GM21737 (cell line): ENCODE data around the gene HDC.

Experiments used
- ATAC-seq: cut with Tn5 transposase; IDR thresholded peaks from one replicate; pipeline ENCODE4 v1.9.1; 2021; ENCODE audit warnings: mild to moderate bottlenecking, moderate library complexity; ENCODE audit not compliant: unreplicated experiment

The HDC gene, protein sequence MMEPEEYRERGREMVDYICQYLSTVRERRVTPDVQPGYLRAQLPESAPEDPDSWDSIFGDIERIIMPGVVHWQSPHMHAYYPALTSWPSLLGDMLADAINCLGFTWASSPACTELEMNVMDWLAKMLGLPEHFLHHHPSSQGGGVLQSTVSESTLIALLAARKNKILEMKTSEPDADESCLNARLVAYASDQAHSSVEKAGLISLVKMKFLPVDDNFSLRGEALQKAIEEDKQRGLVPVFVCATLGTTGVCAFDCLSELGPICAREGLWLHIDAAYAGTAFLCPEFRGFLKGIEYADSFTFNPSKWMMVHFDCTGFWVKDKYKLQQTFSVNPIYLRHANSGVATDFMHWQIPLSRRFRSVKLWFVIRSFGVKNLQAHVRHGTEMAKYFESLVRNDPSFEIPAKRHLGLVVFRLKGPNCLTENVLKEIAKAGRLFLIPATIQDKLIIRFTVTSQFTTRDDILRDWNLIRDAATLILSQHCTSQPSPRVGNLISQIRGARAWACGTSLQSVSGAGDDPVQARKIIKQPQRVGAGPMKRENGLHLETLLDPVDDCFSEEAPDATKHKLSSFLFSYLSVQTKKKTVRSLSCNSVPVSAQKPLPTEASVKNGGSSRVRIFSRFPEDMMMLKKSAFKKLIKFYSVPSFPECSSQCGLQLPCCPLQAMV

DNA sequence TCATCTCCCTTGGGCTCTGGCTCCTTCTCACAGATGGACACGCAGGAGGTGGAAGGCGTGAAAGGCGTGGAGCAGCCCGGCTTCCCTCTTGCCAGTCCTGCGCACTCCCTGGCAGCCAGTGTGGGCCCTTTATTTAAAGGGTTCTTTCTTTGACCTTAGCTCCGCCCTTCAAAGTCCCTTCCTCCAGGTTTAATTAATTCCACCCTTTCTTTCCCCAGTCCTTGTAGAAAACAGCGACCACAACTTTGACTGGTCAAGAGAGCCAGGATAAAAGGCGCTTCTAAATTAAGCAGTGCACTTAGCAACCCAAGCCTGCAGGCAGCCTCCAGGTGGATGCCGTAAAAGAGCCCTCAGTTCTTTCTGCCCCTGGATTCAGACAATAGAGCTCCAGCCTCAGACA lies at the start of gene HDC:
Gene HDC (minus strand): TSS at position 107 of the 400 bp plus-strand sequence. CDS start 103 bp downstream, at position 4.
- no peak for ATAC-seq

DNA sequence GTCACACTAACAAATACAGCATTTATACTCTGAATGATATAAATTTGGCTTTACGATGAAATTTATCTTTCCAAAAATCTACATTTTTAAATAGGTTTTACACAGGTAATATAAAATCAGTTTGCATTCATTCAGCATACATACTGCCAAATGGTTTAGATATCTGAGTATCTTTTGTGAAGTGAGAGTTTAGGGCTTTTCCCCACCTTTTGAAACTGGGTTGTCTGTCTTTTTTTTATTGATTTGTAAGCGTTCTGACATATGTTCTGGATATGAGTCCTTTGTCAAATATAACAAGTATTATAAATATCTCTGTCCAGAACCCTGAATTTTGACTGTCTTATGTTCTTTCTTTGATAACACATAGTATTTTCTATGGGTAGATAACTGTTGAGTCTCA lies 47.1 kb upstream of the HDC start:
- no peak for ATAC-seq

DNA sequence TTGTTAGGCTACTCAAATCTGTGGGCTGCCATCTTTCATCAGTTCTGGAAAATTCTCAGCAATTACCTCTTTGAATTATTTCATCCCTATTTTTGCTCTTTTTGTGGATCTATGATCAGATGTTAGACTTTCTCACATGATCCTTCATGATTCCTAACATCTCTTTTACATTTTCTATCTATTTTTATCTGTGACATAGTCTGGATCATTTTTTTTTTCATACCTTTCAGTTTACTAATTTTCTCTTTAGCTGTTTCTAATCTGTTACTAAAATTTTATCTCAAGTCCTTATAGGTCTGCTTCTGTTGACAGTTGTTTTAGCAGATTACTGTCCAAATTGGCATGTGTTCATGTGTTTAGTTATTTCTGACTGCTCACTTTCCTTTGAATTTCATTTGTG lies 42.3 kb upstream of the HDC start:
- no peak for ATAC-seq

DNA sequence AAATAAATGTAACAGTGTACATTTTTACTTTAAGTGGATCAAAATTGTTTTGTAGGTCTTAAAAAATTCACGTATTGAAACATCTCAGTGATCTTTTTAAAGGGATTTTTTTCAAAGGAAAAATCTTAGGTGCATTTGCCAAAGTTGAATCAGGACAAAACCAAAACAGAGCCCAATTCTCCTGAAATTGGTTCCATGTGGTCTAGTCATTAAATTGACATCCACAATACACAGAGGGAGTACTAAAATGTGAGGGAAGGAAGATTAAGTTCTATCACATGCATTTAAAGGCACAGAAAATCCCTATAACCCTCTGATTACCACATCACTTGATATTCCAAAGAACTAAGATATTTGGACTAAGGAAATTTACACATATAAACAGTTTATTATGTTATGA lies 39.3 kb upstream of the HDC start:
- ATAC-seq, result no peak

DNA sequence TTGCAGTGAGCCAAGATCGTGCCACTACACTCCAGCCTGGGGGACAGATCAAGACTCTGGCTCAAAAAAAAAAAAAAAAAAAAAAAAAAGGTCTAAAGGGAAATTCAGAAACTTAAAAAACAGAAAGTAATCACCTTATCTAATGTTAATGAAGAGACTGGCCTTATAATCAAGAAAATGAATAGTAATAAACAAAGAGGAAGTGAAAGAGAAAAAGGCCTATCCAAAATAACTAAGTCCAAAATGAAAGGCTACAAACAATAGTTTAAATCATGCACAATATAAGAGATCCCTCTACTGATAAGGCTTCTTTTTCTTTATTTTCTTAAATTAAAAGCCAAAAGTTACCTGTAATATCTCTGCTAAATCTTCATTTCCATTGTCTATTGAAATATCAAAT lies 37.1 kb upstream of the HDC start:
- no peak for ATAC-seq

DNA sequence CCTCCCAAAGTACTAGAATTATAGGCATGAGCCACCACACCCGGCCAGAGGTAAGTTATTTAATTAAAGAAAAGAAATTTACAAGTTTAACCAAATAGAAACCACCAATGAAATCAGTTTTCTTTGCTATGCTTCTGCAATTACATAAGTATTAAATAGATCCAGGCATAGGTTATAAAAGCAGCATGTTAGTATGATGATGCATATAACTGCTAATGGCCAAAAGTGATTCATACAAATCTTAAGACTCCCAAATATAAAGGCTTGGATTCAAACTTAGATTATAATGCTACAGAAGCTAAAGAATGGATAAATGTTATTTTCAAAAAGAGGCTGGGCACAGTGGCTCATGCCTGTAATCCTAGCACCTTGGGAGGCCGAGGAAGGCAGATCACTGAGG lies 32.8 kb upstream of the HDC start:
- ATAC-seq, result no peak

GRCh38 chr15:50295966-50296365 lies 30.4 kb upstream of the HDC start:
- no peak for ATAC-seq

GRCh38 chr15:50289749-50290148 lies 24.2 kb upstream of the HDC start:
- no peak for ATAC-seq

GRCh38 chr15:50287324-50288116 lies 22.0 kb upstream of the HDC start:
- ATAC-seq, result no peak

- no peak for ATAC-seq
Measured at GRCh38 chr15:50281427-50281826, 15.9 kb upstream of the HDC start.

- ATAC-seq, result no peak
Measured at GRCh38 chr15:50280271-50280670, 14.7 kb upstream of the HDC start.

GRCh38 chr15:50278496-50278895 lies 13.0 kb upstream of the HDC start:
- no peak for ATAC-seq

DNA sequence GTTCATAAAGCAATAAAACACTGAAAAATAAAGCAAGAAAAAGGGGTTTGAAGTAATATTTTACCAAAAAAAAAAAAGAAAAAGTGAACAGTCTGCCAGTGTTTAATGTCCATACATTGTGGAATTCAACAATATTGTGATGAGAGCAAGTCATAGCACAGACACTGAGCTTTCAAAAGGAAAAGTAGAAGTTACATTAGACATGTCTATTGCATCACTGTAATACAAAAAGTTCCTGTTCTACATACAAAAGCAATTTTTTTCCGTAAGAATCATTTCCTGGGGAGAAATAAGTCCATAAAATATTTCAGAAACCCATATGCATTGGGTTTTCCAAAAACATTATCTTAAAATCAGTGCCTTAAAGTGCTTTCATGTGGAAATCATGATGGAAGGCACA lies 11.8 kb upstream of the HDC start:
- ATAC-seq, result no peak

GRCh38 chr15:50275908-50276307 lies 10.4 kb upstream of the HDC start:
- ATAC-seq, result no peak

GRCh38 chr15:50275091-50275490 lies 9.6 kb upstream of the HDC start:
- no peak for ATAC-seq

GRCh38 chr15:50267577-50267976 lies 2.1 kb upstream of the HDC start:
- no peak for ATAC-seq

- no peak for ATAC-seq
Measured at GRCh38 chr15:50262533-50262932, 3.0 kb downstream of the HDC start.

DNA sequence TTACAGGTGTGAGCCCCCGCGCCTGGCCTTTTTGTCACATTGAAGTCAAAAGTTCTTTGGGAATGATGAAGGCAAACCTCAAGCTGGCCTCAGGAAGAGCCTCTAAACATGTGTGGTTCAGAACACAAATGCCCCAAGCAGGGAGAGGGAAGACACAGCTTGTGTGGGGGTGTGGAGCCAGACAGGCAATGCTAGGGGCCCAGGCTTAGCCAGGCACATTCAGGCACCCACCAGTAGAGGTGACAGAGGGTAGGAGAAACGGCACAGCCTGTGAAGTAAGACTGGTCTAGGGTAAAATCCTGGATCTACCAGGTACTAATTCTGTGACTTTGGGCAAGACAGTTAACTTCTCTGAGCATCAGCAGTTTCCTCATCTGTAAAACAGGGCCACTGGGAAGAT lies 3.5 kb downstream of the HDC start:
- no peak for ATAC-seq

DNA sequence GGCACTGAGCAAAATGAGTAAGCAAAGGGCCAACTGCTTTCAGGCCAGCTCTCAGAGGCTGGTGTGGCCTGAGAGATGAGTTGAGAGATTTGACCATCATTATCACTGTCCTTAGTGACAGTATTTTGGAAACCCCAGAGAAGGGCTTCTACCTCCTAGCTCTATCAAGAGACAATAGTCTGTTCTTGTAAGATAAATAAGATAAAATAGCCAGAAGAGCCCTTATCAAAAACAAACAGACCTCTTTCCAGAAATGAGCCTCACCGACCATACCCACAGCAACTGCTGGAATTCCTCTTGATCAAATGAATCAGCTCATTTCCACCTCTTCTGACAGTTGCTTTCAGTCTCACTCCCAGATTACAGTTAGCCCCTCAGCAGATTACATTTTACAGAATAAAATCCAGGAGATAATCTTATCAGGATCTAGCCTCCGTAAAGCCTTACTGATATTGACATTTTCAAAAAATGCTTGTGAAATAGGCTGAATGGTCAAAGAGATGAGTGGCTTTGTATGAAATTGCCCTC lies 4.5 kb downstream of the HDC start:
- ATAC-seq, result no peak

- no peak for ATAC-seq
Measured at GRCh38 chr15:50259276-50259675, 6.2 kb downstream of the HDC start.

GRCh38 chr15:50257924-50258323 lies 7.6 kb downstream of the HDC start:
- ATAC-seq, result no peak
